ENCODE measurements around the gene ADCK1.

ADCK1 gene

GRCh38 chr14:77799863-77800730 lies at the start of gene ADCK1 (continued):
- TF ChIP-seq BCL6B (tag by site-specific recombination; IDR thresholded peaks at IDR 0.05) (no peak), ZBTB44 (tag by site-specific recombination; IDR thresholded peaks at IDR 0.05) (no peak), GLI2 (tag by site-specific recombination; IDR thresholded peaks at IDR 0.05; ENCODE audit: borderline replicate concordance, low read depth) (no peak), PATZ1 (tag by site-specific recombination; IDR thresholded peaks at IDR 0.05) (peak; percentile 46; the same call in 1 of the 2 replicates), ZNF18 (tag by site-specific recombination; IDR thresholded peaks at IDR 0.05) (no peak), HIC1 (tag by site-specific recombination; IDR thresholded peaks at IDR 0.05) (peak; percentile 78), ZNF555 (tag by site-specific recombination; conservative IDR thresholded peaks at IDR 0.05) (no peak), ZNF529 (tag by site-specific recombination; IDR thresholded peaks at IDR 0.05; ENCODE audit: insufficient replicate concordance) (no peak), ZNF37A (tag by site-specific recombination; IDR thresholded peaks at IDR 0.05) (no peak), ZSCAN16 (tag by site-specific recombination; IDR thresholded peaks at IDR 0.05) (no peak), ZFP37 (tag by site-specific recombination; IDR thresholded peaks at IDR 0.05) (no peak), ZNF548 (tag by site-specific recombination; IDR thresholded peaks at IDR 0.05) (no peak), ZNF488 (tag by site-specific recombination; IDR thresholded peaks at IDR 0.05) (no peak), KLF17 (tag by site-specific recombination; IDR thresholded peaks at IDR 0.05) (no peak), REPIN1 (tag by site-specific recombination; IDR thresholded peaks at IDR 0.05; ENCODE audit: low read depth) (no peak), ZNF16 (tag by site-specific recombination; IDR thresholded peaks at IDR 0.05; ENCODE audit: low read depth) (no peak), ZNF473 (tag by site-specific recombination; IDR thresholded peaks at IDR 0.05) (no peak), KLF9 (tag by site-specific recombination; IDR thresholded peaks at IDR 0.05; ENCODE audit: low read depth) (peak; percentile 89), ZNF544 (tag by site-specific recombination; IDR thresholded peaks at IDR 0.05) (no peak), ZNF677 (tag by site-specific recombination; IDR thresholded peaks at IDR 0.05) (no peak), TRIM28 (IDR thresholded peaks at IDR 0.05; ENCODE audit: borderline replicate concordance, low read length) (no peak), ZNF76 (tag by site-specific recombination; IDR thresholded peaks at IDR 0.05; ENCODE audit: borderline replicate concordance, low read depth) (peak; percentile 90), ZNF558 (tag by site-specific recombination; IDR thresholded peaks at IDR 0.05) (no peak), ZBTB49 (tag by site-specific recombination; IDR thresholded peaks at IDR 0.05; ENCODE audit: low read depth) (no peak), ZNF23 (tag by site-specific recombination; IDR thresholded peaks at IDR 0.05; ENCODE audit: borderline replicate concordance) (no peak), ZNF664 (tag by site-specific recombination; IDR thresholded peaks at IDR 0.05) (no peak)

Measured in HEK293 (cell line).